Nephron progenitor cell (in vitro differentiated cells): ENCODE results near the gene RAB36.
A peak's percentile ranks its signal among the peaks of the same experiment; 100 is the strongest.

Experiments used
- DNase-seq: peaks from one replicate; pipeline ENCODE4 v3.0.0; 2021
- H3K27ac Mint-ChIP-seq: 2 replicates; pipeline ENCODE4 v1.8.0; 2021; ENCODE audit warnings: mild to moderate bottlenecking, moderate library complexity, mixed read lengths
- H3K27me3 Mint-ChIP-seq: 2 replicates; pipeline ENCODE4 v1.8.0; 2021; ENCODE audit warnings: mild to moderate bottlenecking, low read depth, mixed read lengths; ENCODE audit not compliant: poor library complexity
- H3K36me3 Mint-ChIP-seq: 2 replicates; pipeline ENCODE4 v1.8.0; 2021; ENCODE audit warnings: low read depth, mixed read lengths
- H3K4me1 Mint-ChIP-seq: 2 replicates; pipeline ENCODE4 v1.8.0; 2021; ENCODE audit warnings: mixed read lengths
- H3K4me3 Mint-ChIP-seq: 2 replicates; pipeline ENCODE4 v1.8.0; 2021; ENCODE audit warnings: mild to moderate bottlenecking, moderate library complexity, mixed read lengths
- H3K9me3 Mint-ChIP-seq: 2 replicates; pipeline ENCODE4 v1.8.0; 2021; ENCODE audit warnings: mild to moderate bottlenecking, moderate library complexity, mixed read lengths
- CTCF ChIP-seq: fragments of 200-600 bp; sonication (generic); IDR thresholded peaks from 2 replicates; pipeline ENCODE4 v1.5.0; 2021; ENCODE audit warnings: antibody characterized with exemption

RAB36 gene

DNA sequence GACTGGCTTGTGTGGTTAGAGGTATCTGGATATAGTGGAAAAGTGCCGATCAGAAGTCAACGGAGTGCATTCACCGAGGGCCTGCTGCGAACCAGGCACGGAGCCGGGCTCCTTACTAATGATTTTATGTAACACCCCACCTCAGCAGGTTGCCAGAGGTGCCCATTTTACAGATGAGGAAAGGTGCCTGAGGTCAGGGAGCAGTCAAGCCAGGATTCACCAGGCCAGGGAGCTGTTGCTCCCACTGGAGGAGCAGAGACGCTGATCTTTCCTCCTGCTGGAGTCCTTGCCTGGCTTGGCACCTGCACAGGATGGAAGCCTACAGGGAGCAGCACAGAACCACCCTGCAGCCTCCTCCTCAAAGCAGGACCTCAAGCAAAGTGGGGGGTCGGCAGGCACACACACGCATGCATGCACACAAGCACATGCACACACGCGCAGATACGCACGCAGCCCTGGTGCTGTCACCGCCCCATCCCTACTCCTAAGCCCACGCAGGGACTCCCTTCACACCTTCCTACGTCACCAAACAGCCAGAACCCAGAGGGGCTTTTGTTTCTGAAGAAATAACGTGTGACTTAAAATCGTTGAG is 19.7 kb upstream of the RAB36 start:
- H3K4me3 Mint-ChIP-seq, result no peak overlapping the region
- H3K27ac Mint-ChIP-seq, result no peak overlapping the region
- H3K9me3 Mint-ChIP-seq, result no peaks in the 10 kb centered on the region
- peaks cover 4% of the 10 kb centered on the region for H3K4me1 Mint-ChIP-seq
- H3K27me3 Mint-ChIP-seq, result peaks cover 22% of the 10 kb centered on the region
- DNase-seq, result no peak
- no peak for TF ChIP-seq CTCF
- peaks cover 4% of the 10 kb centered on the region for H3K36me3 Mint-ChIP-seq

DNA sequence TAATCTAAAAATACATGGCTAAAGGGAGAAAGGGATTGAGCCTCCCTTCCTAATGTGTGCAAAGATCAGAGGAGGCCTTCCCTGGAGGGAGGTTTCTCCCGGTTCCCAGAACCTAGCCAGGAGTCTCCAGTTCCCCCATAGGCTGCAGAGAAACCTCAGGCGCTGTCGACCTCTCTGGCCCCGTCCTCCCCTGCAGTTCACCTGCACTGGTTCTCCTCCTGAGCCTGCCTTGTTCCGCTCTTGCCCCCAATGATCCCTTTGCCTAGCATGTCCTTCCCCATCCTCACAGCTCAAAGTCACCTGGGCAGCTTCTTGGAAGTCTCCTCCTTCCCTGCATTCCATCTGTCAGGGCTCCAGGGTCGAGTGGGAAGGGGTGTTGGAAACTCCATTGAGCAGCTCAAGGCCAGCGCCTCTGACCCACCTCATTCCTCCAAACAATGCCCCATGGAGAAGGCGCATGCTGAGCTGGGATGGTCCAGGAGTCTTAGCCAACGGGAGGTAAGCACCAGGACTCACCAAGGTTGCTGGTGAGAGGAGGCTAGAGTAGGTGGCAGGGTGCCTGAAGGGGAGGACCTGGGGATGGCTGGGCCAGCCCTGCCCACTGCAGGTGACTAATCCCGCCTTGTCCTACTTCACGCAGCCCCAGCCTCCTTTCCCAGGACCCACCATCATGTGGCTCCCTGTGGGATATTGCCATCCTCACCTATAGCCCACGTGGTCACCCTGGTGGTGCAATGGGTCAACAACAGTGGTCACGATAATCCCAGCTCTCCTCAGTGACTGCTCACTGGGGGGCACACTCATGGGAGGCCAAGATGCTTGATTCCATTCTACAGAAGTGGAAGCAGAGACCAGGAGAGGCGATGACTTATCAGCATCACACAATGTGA is 18.9 kb upstream of the RAB36 start:
- no peaks in the 10 kb centered on the region for H3K9me3 Mint-ChIP-seq

DNA sequence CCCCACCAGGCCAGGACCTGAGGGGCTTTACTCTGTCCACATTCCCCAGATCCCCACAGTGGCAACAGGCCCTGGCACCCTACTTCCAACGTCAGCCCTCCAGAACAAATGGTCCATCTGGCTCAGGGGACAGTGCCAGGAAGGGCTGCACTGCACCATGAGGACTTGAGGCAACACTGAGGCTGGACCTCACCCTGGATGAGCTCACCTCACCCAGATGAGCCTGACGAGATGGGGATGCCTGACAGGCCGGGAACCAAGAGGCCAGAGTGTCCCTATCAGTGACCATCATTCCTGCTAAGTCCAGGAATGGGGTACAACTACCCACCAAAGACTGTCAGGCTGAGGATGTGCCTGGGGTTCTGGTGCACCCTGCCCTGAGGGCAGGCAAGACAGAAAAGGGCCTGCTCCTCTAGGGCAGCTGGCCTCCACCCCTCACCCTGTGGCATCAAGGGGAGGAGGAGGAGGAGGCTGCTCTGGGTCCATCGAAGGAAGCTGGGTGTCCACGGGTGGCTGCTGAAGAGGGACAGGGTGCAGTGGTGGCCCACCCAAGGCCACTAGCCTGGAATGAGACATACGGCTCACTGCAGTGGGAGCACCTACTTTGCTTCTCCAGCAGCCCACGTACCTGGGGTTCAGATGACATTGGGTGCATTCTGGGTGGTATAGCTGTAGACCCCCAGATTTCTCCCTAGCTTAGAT is 18.1 kb upstream of the RAB36 start:
- H3K4me3 Mint-ChIP-seq, result no peak overlapping the region
- H3K9me3 Mint-ChIP-seq, result no peaks in the 10 kb centered on the region
- peaks cover 22% of the 10 kb centered on the region for H3K27me3 Mint-ChIP-seq
- no peak overlapping the region for H3K27ac Mint-ChIP-seq
- peaks cover 4% of the 10 kb centered on the region for H3K4me1 Mint-ChIP-seq
- peaks cover 4% of the 10 kb centered on the region for H3K36me3 Mint-ChIP-seq
- TF ChIP-seq CTCF, result no peak
- no peak for DNase-seq

More for the DNA sequence above, 18.9 kb upstream of the RAB36 start:
- H3K4me1 Mint-ChIP-seq, result peaks cover 4% of the 10 kb centered on the region
- H3K27me3 Mint-ChIP-seq, result peaks cover 22% of the 10 kb centered on the region
- peaks cover 4% of the 10 kb centered on the region for H3K36me3 Mint-ChIP-seq
- DNase-seq, result no peak
- no peak overlapping the region for H3K27ac Mint-ChIP-seq
- H3K4me3 Mint-ChIP-seq, result no peak overlapping the region
- TF ChIP-seq CTCF, result no peak

DNA sequence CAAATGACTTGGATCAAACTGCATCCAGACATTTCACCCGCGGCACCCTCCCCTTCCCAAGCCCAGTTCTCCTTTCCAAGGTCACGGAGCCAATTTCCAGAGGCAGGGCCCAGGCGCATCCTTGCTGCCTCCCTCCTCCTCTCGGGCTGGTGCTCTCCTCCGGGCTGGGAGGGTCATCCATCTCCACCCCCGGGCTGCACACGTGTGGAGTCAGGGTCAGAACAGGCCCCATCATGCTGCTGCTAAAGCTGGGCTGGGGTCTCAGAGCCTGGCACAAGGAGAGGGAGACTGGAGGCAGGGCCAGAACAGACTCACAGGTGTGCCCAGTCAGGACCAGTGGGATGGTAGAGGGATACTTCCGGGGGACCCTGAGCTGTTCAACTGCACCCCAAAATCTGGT is 17.5 kb upstream of the RAB36 start:
- DNase-seq, result no peak
- TF ChIP-seq CTCF, result no peak
- no peaks in the 10 kb centered on the region for H3K9me3 Mint-ChIP-seq
- H3K36me3 Mint-ChIP-seq, result peaks cover 4% of the 10 kb centered on the region
- H3K27me3 Mint-ChIP-seq, result peaks cover 22% of the 10 kb centered on the region
- no peak overlapping the region for H3K4me3 Mint-ChIP-seq
- H3K4me1 Mint-ChIP-seq, result peaks cover 4% of the 10 kb centered on the region
- H3K27ac Mint-ChIP-seq, result no peak overlapping the region

- Mint-ChIP-seq H3K27ac (no peak overlapping the region), H3K9me3 (no peaks in the 10 kb centered on the region), H3K27me3 (peaks cover 22% of the 10 kb centered on the region), H3K4me3 (no peak overlapping the region), H3K36me3 (peaks cover 4% of the 10 kb centered on the region), H3K4me1 (peaks cover 4% of the 10 kb centered on the region)
- TF ChIP-seq CTCF, result peak; percentile 72
- DNase-seq, result peak; percentile 88
These were observed 16.8 kb upstream of the RAB36 start for GRCh38 chr22:23128269-23129108.
